Measurements from ENCODE around the gene KRT20. TPM values are rescaled to one million over a fixed set of nuclear protein-coding genes. Genes with fewer than 3 reads are reported as not detected.

Gene KRT20
- total and polyA plus RNA-seq, 9 of the 15 experiments (the other 6 are each of a cell fraction or from before 2014, with no cell fraction given) = 0.44 TPM; not detected in 8

GRCh38 chr17:40839194-40839593 is 45.8 kb downstream of the KRT20 start:
- H3K9me1 ChIP-seq (ENCODE audit: control insufficient read depth, insufficient read depth, low read length) = peaks cover 2% of the 10 kb centered on the region
- H3K27me3 ChIP-seq (ENCODE audit: control insufficient read depth in 2 of 2, insufficient read depth in 2 of 2, low read length in 2 of 2) = no peaks in the 10 kb centered on the region
- no peaks in the 10 kb centered on the region for H4K20me1 ChIP-seq (replicated peaks; ENCODE audit: control insufficient read depth, insufficient read depth, low read length)
- no peak for FAIRE-seq
- intact Hi-C loops (cut with micrococcal nuclease) (no loop called here), in situ Hi-C loops (cut with MboI) (no loop called here)
- ChIA-PET POLR2A (interaction anchor here (1.0 to 1.1 kb wide), 2 partner anchors 10 to 14 kb away, joined by 3 to 5 read pairs; no protein-coding TSS in a partner anchor), CTCF (ENCODE audit: low intra/inter-chr PET ratio) (no interaction called here)
- H3K9ac ChIP-seq (ENCODE audit: insufficient read depth in 1 of 2, low read depth in 2 of 2, low read length in 2 of 2) = no peak overlapping the region
- no peak overlapping the region for H3K27ac ChIP-seq (ENCODE audit: extremely low read depth, low read depth, low read length)
- BruUV-seq (replicated peaks) = no TSS peak
- TF ChIP-seq XRCC4 (IDR thresholded peaks at IDR 0.05; ENCODE audit: extremely low read depth, insufficient read depth, insufficient read length) (no peak), KLF10 (CRISPR knock-in tag; IDR thresholded peaks at IDR 0.05) (no peak), ZSCAN32 (CRISPR knock-in tag; IDR thresholded peaks at IDR 0.05) (no peak), TEAD2 (tag; IDR thresholded peaks at IDR 0.05) (no peak), GTF2F1 (IDR thresholded peaks at IDR 0.05; ENCODE audit: low read depth, low read length) (no peak), ZNF316 (IDR thresholded peaks at IDR 0.05) (peak; percentile 58), MAFF (IDR thresholded peaks at IDR 0.05; ENCODE audit: low read length) (peak; percentile 24; the same call in 1 of the 2 replicates), NONO (IDR thresholded peaks at IDR 0.05; ENCODE audit: low read depth in 2 of 2, low read length in 1 of 2) (no peak), ATF4 (CRISPR knock-in tag; IDR thresholded peaks at IDR 0.05) (no peak), SFPQ (IDR thresholded peaks at IDR 0.05; ENCODE audit: low read depth, low read length) (no peak), RB1 (IDR thresholded peaks at IDR 0.05; ENCODE audit: low read depth) (no peak), BRF2 (IDR thresholded peaks at IDR 0.05; ENCODE audit: borderline replicate concordance, insufficient read depth, insufficient read length) (no peak), C11orf30 (IDR thresholded peaks at IDR 0.05; ENCODE audit: low read depth) (peak; percentile 51)
- WGBS (ENCODE audit: insufficient coverage, low coverage, missing lambda C conversion rate) = 61% methylated on average over 3 of the region's 3 CpGs
- H3K4me3 ChIP-seq = no peak overlapping the region
- peaks cover 16% of the 10 kb centered on the region for H3K36me3 ChIP-seq (ENCODE audit: control insufficient read depth, insufficient read depth, low read length)
- H3K4me2 ChIP-seq (ENCODE audit: insufficient read depth, low read length) = no peak overlapping the region
- no peaks in the 10 kb centered on the region for H3K79me2 ChIP-seq (ENCODE audit: control insufficient read depth, insufficient read depth, low read length)
- peak overlapping the region; percentile 33 for H2AFZ ChIP-seq (ENCODE audit: low read depth, low read length)
- H3K4me1 ChIP-seq (replicated peaks in 1 of 2; ENCODE audit: control insufficient read depth in 2 of 2, insufficient read depth in 2 of 2, low read length in 2 of 2) = peaks cover 9 to 35% of the 10 kb centered on the region in 2 experiments
- DNase-seq (ENCODE audit: extremely low read depth in 1 of 4, low spot score in 3 of 4) = no peak
- no peak for ATAC-seq
- no peaks in the 10 kb centered on the region for H3K9me3 ChIP-seq (replicated peaks; ENCODE audit: control insufficient read depth, insufficient read depth, low read depth, low read length)
